ENCODE measurements around the gene CABP2. TPM values are rescaled to one million over a fixed set of nuclear protein-coding genes. Genes with fewer than 3 reads are reported as not detected.

The CABP2 gene
- total RNA-seq, 1 experiment from 2014 or later = not detected

GRCh38 chr11:67504005-67504949 lies 19.0 kb downstream of the CABP2 start:
- Histone ChIP-seq H3K27ac (ENCODE audit: insufficient read length, low read depth, low read length) (no peak overlapping the region), H3K4me1 (ENCODE audit: insufficient read depth, low read length) (no peaks in the 10 kb centered on the region), H3K9me3 (ENCODE audit: control insufficient read depth, low read depth, low read length) (no peaks in the 10 kb centered on the region), H4K20me1 (ENCODE audit: control insufficient read depth, insufficient read depth, insufficient read length) (no peaks in the 10 kb centered on the region), H4K8ac (replicated peaks; ENCODE audit: insufficient read length, low read depth, low read length) (no peak overlapping the region), H3K79me2 (ENCODE audit: insufficient read depth, low read length) (no peaks in the 10 kb centered on the region), H3K4me2 (ENCODE audit: insufficient read depth, insufficient read length, low read length) (peak overlapping the region; percentile 88), H3K27me3 (ENCODE audit: insufficient read depth, low read length) (no peaks in the 10 kb centered on the region), H4K5ac (ENCODE audit: insufficient read length, low read depth, low read length) (no peak overlapping the region), H3K56ac (ENCODE audit: insufficient read length, low read depth, low read length) (no peak overlapping the region), H2AFZ (ENCODE audit: low read length) (no peak overlapping the region), H3K9ac (ENCODE audit: extremely low read depth, insufficient read length, low read length) (peak overlapping the region; percentile 8), H2AK5ac (ENCODE audit: insufficient read length, low read length) (no peak overlapping the region), H3K23ac (ENCODE audit: insufficient read length, low read depth, low read length) (no peak overlapping the region), H3K18ac (ENCODE audit: insufficient read length, low read depth, low read length) (no peak overlapping the region), H2BK15ac (ENCODE audit: low read depth, low read length) (no peak overlapping the region), H4K91ac (ENCODE audit: insufficient read length, low read depth, low read length) (no peak overlapping the region), H3K23me2 (ENCODE audit: insufficient read length, low read depth, low read length, poor library complexity, severe bottlenecking) (peaks cover 17% of the 10 kb centered on the region), H3T11ph (ENCODE audit: low read length) (no peak overlapping the region), H2BK120ac (ENCODE audit: low read depth, low read length, poor library complexity, severe bottlenecking) (no peak overlapping the region), H2BK12ac (ENCODE audit: insufficient read length, low read depth, low read length) (no peak overlapping the region), H2BK5ac (ENCODE audit: insufficient read length, low read length) (no peak overlapping the region), H2BK20ac (ENCODE audit: low read depth, low read length, poor library complexity, severe bottlenecking) (no peak overlapping the region), H3K79me1 (ENCODE audit: insufficient read depth, low read depth, low read length, poor library complexity, severe bottlenecking) (no peaks in the 10 kb centered on the region), H3K14ac (ENCODE audit: insufficient read depth, low read length) (peak overlapping the region; percentile 54), H3K4ac (ENCODE audit: low read depth, low read length) (no peak overlapping the region)
- no CpG with 5 or more reads among the region's 101 CpGs for WGBS (ENCODE audit: extremely low coverage, insufficient read length, low lambda C conversion rate)
- DNase-seq = no peak
- Mint-ChIP-seq H3K4me3 (peak overlapping the region; percentile 79 to 92), H3K4me1 (peaks cover 19 to 30% of the 10 kb centered on the region in 2 experiments), H3K36me3 (ENCODE audit: insufficient read depth in 1 of 3, low read depth in 3 of 3) (peaks cover 10 to 26% (median 19%) of the 10 kb centered on the region in 3 experiments), H3K9me3 (no peaks in the 10 kb centered on the region; a peak in 1 of 5 replicates), H3K27me3 (ENCODE audit: low read depth) (peaks cover 10% of the 10 kb centered on the region), H3K27ac (0 out of 7 replicates have a peak overlapping the region, but pooled peaks of 1 of the 3 experiments have one; percentile 70)
- TF ChIP-seq CTCF (conservative IDR thresholded peaks at IDR 0.05) = no peak
